ENCODE measurements around the gene MTF2.
"Not testable (repeated sequence)": the region's sequence is repeated elsewhere in the genome, so short reads cannot be mapped to it uniquely, and the experiment has no call there.

MTF2 gene

GRCh38 chr1:93078986-93079654 is at the start of gene MTF2:
TSS of gene MTF2 (plus strand) at chr1:93079283. CDS start at chr1:93079527, 244 bp downstream.
- peak; percentile 89 to 98 (median 96) for DNase-seq
- intact Hi-C loops (cut with DNase I), result loop anchor here (5.0 to 10.0 kb wide), 2 partner anchors 106 to 117 kb away; partner anchors contain the start of genes CCDC18, DIPK1A and TMED5

- intact Hi-C loops (cut with DNase I), result no loop called here
Observed at GRCh38 chr1:93029317-93029716, 49.8 kb upstream of the MTF2 start.

GRCh38 chr1:93030191-93030590 is 48.9 kb upstream of the MTF2 start:
- intact Hi-C loops (cut with DNase I); DNase-seq: not testable (repeated sequence)

More at GRCh38 chr1:93029317-93029716, 49.8 kb upstream of the MTF2 start:
- no peak for DNase-seq

- intact Hi-C loops (cut with DNase I), result no loop called here
- no peak for DNase-seq
Observed at GRCh38 chr1:93031711-93032110, 47.4 kb upstream of the MTF2 start.

GRCh38 chr1:93033029-93033428 is 46.1 kb upstream of the MTF2 start:
- intact Hi-C loops (cut with DNase I), result no loop called here

GRCh38 chr1:93033785-93034184 is 45.3 kb upstream of the MTF2 start:
- intact Hi-C loops (cut with DNase I), result no loop called here
- DNase-seq, result no peak

More at GRCh38 chr1:93033029-93033428, 46.1 kb upstream of the MTF2 start:
- no peak for DNase-seq

- intact Hi-C loops (cut with DNase I), result no loop called here
- no peak for DNase-seq
Observed at GRCh38 chr1:93034397-93034796, 44.7 kb upstream of the MTF2 start.

- DNase-seq, result no peak
- intact Hi-C loops (cut with DNase I), result no loop called here
Observed at GRCh38 chr1:93036672-93037071, 42.4 kb upstream of the MTF2 start.

- intact Hi-C loops (cut with DNase I), result no loop called here
- DNase-seq, result no peak
Observed at GRCh38 chr1:93042187-93043056, 36.7 kb upstream of the MTF2 start.

- intact Hi-C loops (cut with DNase I), result no loop called here
- DNase-seq, result no peak
Observed at GRCh38 chr1:93043057-93043557, 36.0 kb upstream of the MTF2 start.

GRCh38 chr1:93047618-93048017 is 31.5 kb upstream of the MTF2 start:
- intact Hi-C loops (cut with DNase I), result no loop called here

GRCh38 chr1:93051961-93052360 is 27.1 kb upstream of the MTF2 start:
- intact Hi-C loops (cut with DNase I), result no loop called here
- DNase-seq, result no peak

More at GRCh38 chr1:93047618-93048017, 31.5 kb upstream of the MTF2 start:
- DNase-seq, result no peak

GRCh38 chr1:93056214-93056613 is 22.9 kb upstream of the MTF2 start:
- DNase-seq, result no peak
- intact Hi-C loops (cut with DNase I), result no loop called here

- intact Hi-C loops (cut with DNase I), result no loop called here
- no peak for DNase-seq
Observed at GRCh38 chr1:93056649-93057048, 22.4 kb upstream of the MTF2 start.

- intact Hi-C loops (cut with DNase I), result no loop called here
- peak in 25 of 42 donors; percentile 9 to 62 (median 29) for DNase-seq
Observed at GRCh38 chr1:93061895-93062792, 16.9 kb upstream of the MTF2 start.

GRCh38 chr1:93076268-93076667 is 2.8 kb upstream of the MTF2 start:
- DNase-seq, result no peak
- intact Hi-C loops (cut with DNase I), result loop anchor here (5.0 to 10.0 kb wide), 2 partner anchors 109 to 114 kb away; partner anchors contain the start of genes CCDC18, DIPK1A and TMED5

- intact Hi-C loops (cut with DNase I), result loop anchor here (5.0 to 10.0 kb wide), 2 partner anchors 107 to 116 kb away; partner anchors contain the start of genes CCDC18, DIPK1A and TMED5
- DNase-seq, result no peak
Observed at GRCh38 chr1:93078203-93078602, 880 bp upstream of the MTF2 start.

GRCh38 chr1:93078638-93078985 is 471 bp upstream of the MTF2 start:
- intact Hi-C loops (cut with DNase I), result loop anchor here (5.0 to 10.0 kb wide), 2 partner anchors 106 to 116 kb away; partner anchors contain the start of genes CCDC18, DIPK1A and TMED5
- peak in 2 of 42 donors; percentile 1 to 7 for DNase-seq

Data from head of caudate nucleus (tissue), 42 donors.